ENCODE results near the gene PML.

DNA sequence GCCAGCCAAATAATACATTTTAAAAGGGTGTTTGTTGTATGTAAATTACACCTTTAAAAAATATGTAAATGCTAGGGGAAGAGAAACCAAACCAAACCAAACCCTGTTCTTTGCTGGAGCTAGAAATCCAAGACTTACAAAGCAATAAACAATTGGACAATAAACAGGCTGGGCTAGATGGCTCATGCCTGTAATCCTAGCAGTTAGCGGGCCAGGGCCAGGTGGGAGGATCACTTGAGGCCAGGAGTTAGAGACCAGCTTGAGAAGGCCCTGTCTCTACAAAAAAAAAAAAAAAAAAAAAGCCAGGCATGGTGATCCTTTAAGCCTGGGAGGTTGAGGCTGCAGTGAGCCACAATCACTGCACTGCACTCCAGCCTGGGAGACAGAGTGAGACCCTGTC lies 14.9 kb upstream of the PML start:
- TF ChIP-seq, protein P1, sequence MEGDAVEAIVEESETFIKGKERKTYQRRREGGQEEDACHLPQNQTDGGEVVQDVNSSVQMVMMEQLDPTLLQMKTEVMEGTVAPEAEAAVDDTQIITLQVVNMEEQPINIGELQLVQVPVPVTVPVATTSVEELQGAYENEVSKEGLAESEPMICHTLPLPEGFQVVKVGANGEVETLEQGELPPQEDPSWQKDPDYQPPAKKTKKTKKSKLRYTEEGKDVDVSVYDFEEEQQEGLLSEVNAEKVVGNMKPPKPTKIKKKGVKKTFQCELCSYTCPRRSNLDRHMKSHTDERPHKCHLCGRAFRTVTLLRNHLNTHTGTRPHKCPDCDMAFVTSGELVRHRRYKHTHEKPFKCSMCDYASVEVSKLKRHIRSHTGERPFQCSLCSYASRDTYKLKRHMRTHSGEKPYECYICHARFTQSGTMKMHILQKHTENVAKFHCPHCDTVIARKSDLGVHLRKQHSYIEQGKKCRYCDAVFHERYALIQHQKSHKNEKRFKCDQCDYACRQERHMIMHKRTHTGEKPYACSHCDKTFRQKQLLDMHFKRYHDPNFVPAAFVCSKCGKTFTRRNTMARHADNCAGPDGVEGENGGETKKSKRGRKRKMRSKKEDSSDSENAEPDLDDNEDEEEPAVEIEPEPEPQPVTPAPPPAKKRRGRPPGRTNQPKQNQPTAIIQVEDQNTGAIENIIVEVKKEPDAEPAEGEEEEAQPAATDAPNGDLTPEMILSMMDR (IDR thresholded peaks at IDR 0.05) = no peak
- no peak for TF ChIP-seq POLR2A (IDR thresholded peaks at IDR 0.05)
